ENCODE results near the gene EPS8.

EPS8 gene

GRCh38 chr12:15714256-15714655, 74.9 kb downstream of the EPS8 start:
- no peak for FAIRE-seq

GRCh38 chr12:15712823-15713660, 76.1 kb downstream of the EPS8 start:
- FAIRE-seq: no peak

GRCh38 chr12:15712160-15712559, 77.0 kb downstream of the EPS8 start:
- FAIRE-seq: peak; percentile 90

- FAIRE-seq: no peak
These were observed 78.2 kb downstream of the EPS8 start for GRCh38 chr12:15710860-15711510.

GRCh38 chr12:15709551-15709950, 79.6 kb downstream of the EPS8 start:
- FAIRE-seq: no peak

- no peak for FAIRE-seq
These were observed 80.7 kb downstream of the EPS8 start for GRCh38 chr12:15708396-15709076.

GRCh38 chr12:15707516-15708199, 81.5 kb downstream of the EPS8 start:
- FAIRE-seq: no peak

GRCh38 chr12:15706010-15706676, 83.0 kb downstream of the EPS8 start:
- FAIRE-seq: no peak

GRCh38 chr12:15705606-15706005, 83.6 kb downstream of the EPS8 start:
- no peak for FAIRE-seq

GRCh38 chr12:15702276-15702675, 86.9 kb downstream of the EPS8 start:
- no peak for FAIRE-seq

- FAIRE-seq: peak; percentile 99
These were observed 87.5 kb downstream of the EPS8 start for GRCh38 chr12:15701631-15702156.

GRCh38 chr12:15701206-15701605, 88.0 kb downstream of the EPS8 start:
- no peak for FAIRE-seq

GRCh38 chr12:15700595-15700994, 88.6 kb downstream of the EPS8 start:
- FAIRE-seq: peak; percentile 86

- FAIRE-seq: no peak
These were observed 89.3 kb downstream of the EPS8 start for GRCh38 chr12:15699886-15700285.

GRCh38 chr12:15698377-15698871, 90.8 kb downstream of the EPS8 start:
- FAIRE-seq: no peak

GRCh38 chr12:15697201-15697600, 92.0 kb downstream of the EPS8 start:
- FAIRE-seq: no peak

- FAIRE-seq: no peak
These were observed 95.8 kb downstream of the EPS8 start for GRCh38 chr12:15693228-15693911.

GRCh38 chr12:15691388-15691787, 97.8 kb downstream of the EPS8 start:
- FAIRE-seq: no peak

GRCh38 chr12:15690320-15690719, 98.9 kb downstream of the EPS8 start:
- FAIRE-seq: peak; percentile 26

- no peak for FAIRE-seq
These were observed 99.4 kb downstream of the EPS8 start for GRCh38 chr12:15689751-15690191.
